ES-I3 (cell line): Measurements from ENCODE around the gene VPS13C.
"Not testable (repeated sequence)": the region's sequence is repeated elsewhere in the genome, so short reads cannot be mapped to it uniquely, and the experiment has no call there.

Experiments
- H3K36me3 ChIP-seq: 2 replicates; pipeline ENCODE4 v1.6.1; 2013; ENCODE audit warnings: mild to moderate bottlenecking, low read length, control low read depth, moderate library complexity; ENCODE audit not compliant: insufficient read depth
- H3K4me1 ChIP-seq: 2 replicates; pipeline ENCODE4 v1.6.1; 2013; ENCODE audit warnings: mild to moderate bottlenecking, control low read depth, low read length; ENCODE audit not compliant: insufficient read depth
- H3K9ac ChIP-seq: 2 replicates; pipeline ENCODE4 v1.6.1; 2013; ENCODE audit warnings: low read depth, mild to moderate bottlenecking, low read length, moderate library complexity
- H3K9me3 ChIP-seq: 2 replicates; pipeline ENCODE4 v1.6.1; 2013; ENCODE audit warnings: mild to moderate bottlenecking, low read length, moderate library complexity; ENCODE audit not compliant: control insufficient read depth, insufficient read depth

VPS13C gene

GRCh38 chr15:62066663-62067447 lies 6.6 kb upstream of the VPS13C start, which contains the start of gene C2CD4A:
TSS of gene C2CD4A (plus strand) at chr15:62066977. CDS start at chr15:62067614, 637 bp downstream.
- Histone ChIP-seq H3K4me1 (no peaks in the 10 kb centered on the region; the same call in 1 of the 2 replicates), H3K9me3 (no peaks in the 10 kb centered on the region), H3K36me3 (no peaks in the 10 kb centered on the region), H3K9ac (peak within 1 kb of the TSS; percentile 34; the same call in 1 of the 2 replicates)

DNA sequence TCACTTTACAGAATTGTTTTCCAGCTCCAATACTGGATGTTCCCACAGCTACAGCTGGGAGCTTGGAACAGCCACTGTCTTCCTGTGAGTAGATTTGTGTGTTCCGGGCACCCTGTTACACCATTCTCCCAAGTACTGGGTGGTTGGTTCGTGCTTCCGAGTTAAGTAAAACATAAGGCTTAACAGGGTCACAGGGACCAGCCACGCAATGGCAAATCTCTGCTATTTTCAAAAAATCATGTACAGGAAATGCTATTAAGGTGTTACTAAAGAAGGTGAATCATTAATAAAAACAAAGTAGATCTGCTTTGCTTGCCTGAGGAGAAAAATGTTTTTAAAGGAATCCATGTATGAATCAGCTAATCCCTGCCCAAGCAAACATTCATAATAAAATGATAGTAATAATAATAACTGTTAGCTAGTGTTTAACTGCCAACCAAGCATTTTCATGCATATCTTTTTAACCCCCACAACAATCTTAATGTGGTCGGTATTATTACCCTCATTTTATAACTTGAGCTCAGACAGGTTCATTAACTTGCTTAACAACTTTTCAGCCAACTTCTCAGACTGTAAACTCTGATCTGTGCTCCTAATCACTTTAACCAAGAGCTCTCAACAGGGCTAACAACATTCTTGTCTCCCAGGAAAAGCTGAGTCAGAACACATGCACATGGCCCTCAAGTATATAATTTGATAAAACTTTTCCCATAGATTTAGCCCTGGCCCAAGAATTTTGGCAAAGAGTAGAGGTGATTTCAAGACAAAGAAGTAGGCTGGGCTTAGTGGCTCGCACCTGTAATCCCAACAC lies 3.8 kb upstream of the VPS13C start:
- no peak overlapping the region for H3K9ac ChIP-seq
- no peaks in the 10 kb centered on the region for H3K36me3 ChIP-seq
- H3K9me3 ChIP-seq, result no peaks in the 10 kb centered on the region
- no peaks in the 10 kb centered on the region; the same call in 1 of the 2 replicates for H3K4me1 ChIP-seq

GRCh38 chr15:62060896-62061280 lies 641 bp upstream of the VPS13C start:
- no peaks in the 10 kb centered on the region; the same call in 1 of the 2 replicates for H3K4me1 ChIP-seq
- H3K9ac ChIP-seq, result peak overlapping the region; percentile 54
- no peaks in the 10 kb centered on the region for H3K9me3 ChIP-seq
- H3K36me3 ChIP-seq, result no peaks in the 10 kb centered on the region

DNA sequence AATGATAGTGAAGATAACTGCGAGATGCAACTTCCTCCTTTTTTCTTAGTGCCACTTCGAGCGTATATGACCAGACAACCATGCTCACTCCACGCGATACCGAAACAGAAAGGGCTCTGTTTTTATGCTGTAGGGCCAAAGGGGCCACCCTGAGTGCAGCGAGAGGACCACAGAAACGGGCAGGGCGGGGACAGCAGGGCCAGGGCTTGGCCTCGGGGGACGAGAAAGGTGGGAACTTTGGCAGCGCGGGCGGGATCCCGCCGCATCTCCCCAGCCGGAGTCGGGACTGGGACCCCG lies 483 bp downstream of the VPS13C start:
- Histone ChIP-seq H3K9ac (peak overlapping the region; percentile 54), H3K9me3 (no peaks in the 10 kb centered on the region), H3K36me3 (no peaks in the 10 kb centered on the region), H3K4me1 (no peaks in the 10 kb centered on the region; the same call in 1 of the 2 replicates)

DNA sequence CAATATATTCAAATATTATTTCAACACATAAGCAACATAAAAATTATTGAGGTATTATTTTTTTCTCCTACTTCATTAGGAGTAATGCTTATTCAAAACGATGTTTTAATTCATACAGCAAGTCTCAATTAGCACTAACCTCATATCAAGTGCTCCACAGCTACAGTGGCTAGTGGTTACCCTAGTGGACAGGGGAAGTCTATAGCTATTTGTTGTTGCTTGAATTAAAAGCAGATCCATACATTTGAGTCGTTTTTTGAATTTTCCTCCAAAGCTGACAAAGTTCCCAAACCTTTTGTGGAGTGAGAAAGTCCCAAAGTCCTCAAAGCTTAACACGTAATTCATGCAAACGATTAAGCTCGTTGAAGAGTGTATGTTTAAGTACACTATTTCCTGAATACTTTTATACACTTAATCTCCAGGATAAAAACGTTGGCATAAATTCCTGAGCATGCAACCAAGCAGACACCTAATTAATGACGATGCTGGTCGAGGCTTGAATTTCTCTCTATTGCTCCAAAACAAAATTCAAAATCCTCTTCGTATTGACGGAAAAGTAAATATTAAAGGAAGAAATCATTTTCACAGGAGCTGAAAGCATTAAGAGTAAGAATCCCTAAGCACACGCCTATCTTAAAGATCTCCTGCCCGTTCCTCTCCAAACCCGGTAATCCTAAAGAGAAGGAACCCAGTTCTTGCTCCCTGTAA lies 985 bp downstream of the VPS13C start:
- Histone ChIP-seq H3K4me1 (no peaks in the 10 kb centered on the region; the same call in 1 of the 2 replicates), H3K9ac (peak overlapping the region; percentile 54), H3K9me3 (no peaks in the 10 kb centered on the region), H3K36me3 (no peaks in the 10 kb centered on the region)

DNA sequence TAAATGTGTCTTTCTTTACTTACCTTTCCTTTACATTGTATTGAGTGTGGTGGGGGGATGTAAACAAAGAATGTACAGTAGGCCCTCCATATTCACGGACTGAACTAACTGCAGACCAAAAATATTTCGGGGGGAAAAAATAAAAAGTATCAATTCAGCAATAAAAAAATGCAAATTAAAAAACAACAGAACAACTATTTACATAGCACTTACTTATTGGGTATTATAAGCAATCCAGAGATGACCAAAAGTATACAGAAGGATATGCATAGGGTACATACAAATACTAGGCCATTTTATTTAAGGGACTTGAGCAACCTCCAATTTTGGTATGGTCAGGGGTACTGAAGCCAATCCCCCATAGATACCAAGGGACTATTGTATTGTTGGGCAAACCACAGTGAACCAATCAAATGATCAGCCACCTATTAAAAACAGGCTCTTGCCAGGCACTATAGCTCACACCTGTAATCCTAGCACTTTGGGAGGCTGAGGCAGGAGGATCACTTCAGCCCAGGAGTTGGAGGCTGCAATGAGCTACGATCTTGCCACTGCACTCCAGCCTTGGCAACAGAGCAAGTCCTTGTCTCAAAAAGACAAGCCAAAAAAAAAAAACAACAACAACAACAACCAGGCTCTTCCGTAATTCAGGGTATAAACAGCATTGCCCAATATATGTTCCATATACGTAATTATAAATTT lies 1.8 kb downstream of the VPS13C start:
- H3K9ac ChIP-seq, result no peak overlapping the region
- H3K36me3 ChIP-seq, result no peaks in the 10 kb centered on the region
- H3K4me1 ChIP-seq, result no peaks in the 10 kb centered on the region; the same call in 1 of the 2 replicates
- H3K9me3 ChIP-seq, result no peaks in the 10 kb centered on the region

- Histone ChIP-seq H3K9ac (no peak overlapping the region), H3K4me1 (no peaks in the 10 kb centered on the region; the same call in 1 of the 2 replicates), H3K36me3 (no peaks in the 10 kb centered on the region), H3K9me3 (no peaks in the 10 kb centered on the region)
These were observed 2.8 kb downstream of the VPS13C start for GRCh38 chr15:62057341-62057980.

DNA sequence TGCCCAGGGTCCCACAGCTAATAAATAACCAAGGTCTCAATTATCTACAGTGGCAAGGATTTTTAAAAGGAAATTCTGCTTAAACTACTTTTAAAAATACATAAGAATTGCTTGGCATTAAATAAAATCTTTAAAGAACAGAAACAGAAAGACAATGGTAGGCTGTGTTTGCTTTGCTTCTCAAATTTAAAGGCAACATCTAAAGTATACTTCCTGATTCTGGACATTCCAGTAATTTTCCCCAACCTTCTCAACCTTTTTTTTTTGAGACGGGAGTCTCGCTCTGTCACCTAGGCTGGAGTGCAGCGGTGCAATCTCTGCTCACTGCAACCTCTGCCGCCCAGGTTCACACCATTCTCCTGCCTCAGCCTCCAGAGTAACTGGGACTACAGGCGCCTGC lies 5.3 kb downstream of the VPS13C start:
- H3K9me3 ChIP-seq, result no peaks in the 10 kb centered on the region
- no peak overlapping the region for H3K9ac ChIP-seq
- no peaks in the 10 kb centered on the region for H3K36me3 ChIP-seq
- H3K4me1 ChIP-seq, result no peaks in the 10 kb centered on the region

DNA sequence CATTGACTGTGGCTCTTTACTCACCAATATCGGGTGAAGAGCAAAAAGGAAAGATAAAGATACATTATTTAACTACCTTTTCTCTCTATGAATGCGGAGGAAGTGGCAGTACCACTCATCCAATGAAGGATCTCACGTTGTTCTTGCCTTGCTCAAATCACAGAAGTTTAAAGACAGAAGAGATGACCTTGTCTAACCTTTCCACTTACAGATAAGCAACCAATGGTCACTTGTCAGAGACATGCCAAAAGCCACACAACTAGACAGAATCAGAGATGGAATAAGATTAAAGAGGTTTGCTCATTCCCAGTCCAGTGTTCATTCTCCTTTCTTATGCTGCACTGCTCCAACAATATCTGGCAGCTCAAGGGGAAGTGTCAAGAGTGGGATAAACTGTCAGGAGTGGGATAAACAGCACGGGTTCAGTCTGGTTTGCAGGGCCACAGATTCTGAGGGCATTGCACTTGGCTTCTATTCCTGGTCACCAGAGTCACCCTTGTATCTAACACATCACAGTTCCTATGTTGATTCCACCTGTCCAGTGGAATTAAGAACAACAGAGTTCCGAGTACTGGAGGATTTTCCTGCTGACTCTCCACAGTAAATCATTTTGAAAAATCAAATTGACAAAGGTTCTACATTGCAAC lies 6.7 kb downstream of the VPS13C start:
- H3K36me3 ChIP-seq, result no peaks in the 10 kb centered on the region
- H3K4me1 ChIP-seq, result no peaks in the 10 kb centered on the region
- no peaks in the 10 kb centered on the region for H3K9me3 ChIP-seq
- H3K9ac ChIP-seq, result no peak overlapping the region

GRCh38 chr15:62052713-62053112 lies 7.5 kb downstream of the VPS13C start:
- Histone ChIP-seq H3K36me3 (no peaks in the 10 kb centered on the region), H3K4me1 (no peaks in the 10 kb centered on the region), H3K9me3 (no peaks in the 10 kb centered on the region), H3K9ac (no peak overlapping the region)

GRCh38 chr15:62051166-62051565 lies 9.1 kb downstream of the VPS13C start:
- Histone ChIP-seq H3K4me1 (no peaks in the 10 kb centered on the region), H3K36me3 (no peaks in the 10 kb centered on the region), H3K9ac (no peak overlapping the region), H3K9me3 (no peaks in the 10 kb centered on the region)

DNA sequence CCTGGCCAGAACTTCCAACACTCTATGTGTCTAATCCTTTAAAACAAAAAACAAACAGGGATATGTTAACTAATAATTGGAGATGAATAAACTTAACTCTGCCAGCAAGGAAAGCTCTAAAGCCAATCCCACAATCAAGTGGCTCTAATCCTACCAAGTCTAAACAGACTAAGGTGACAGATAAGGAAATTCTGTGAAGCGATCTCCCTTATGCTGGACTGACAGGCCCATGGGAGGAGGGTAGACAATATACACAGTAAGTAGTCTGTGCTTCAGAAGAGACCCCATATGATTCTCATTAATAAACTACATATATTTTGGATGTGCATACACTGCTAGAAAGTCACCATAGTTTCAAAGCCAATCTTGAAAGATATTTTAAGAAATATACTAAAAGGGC lies 10.1 kb downstream of the VPS13C start:
- no peak overlapping the region for H3K9ac ChIP-seq
- no peaks in the 10 kb centered on the region for H3K36me3 ChIP-seq
- H3K9me3 ChIP-seq, result no peaks in the 10 kb centered on the region
- no peaks in the 10 kb centered on the region for H3K4me1 ChIP-seq

- H3K9ac ChIP-seq, H3K4me1 ChIP-seq, H3K36me3 ChIP-seq, H3K9me3 ChIP-seq: not testable (repeated sequence)
These were observed 12.0 kb downstream of the VPS13C start for GRCh38 chr15:62048254-62048653.
